Ovary (tissue), 3 donors: ENCODE data around the gene NR1D1.

ENCODE experiments used
- CTCF ChIP-seq, 3 donors: fragments of 450-650 bp in 2 of 3; fragments of 200-600 bp in 1 of 3; IDR thresholded peaks; one replicate each; pipeline versions ENCODE4 v1.5.1 to v1.8.0; 2016 to 2022; ENCODE audit warnings: antibody characterized with exemption in 3 of 3, mild to moderate bottlenecking in 1 of 3
- EP300 ChIP-seq: sonication (generic); formaldehyde crosslinking; IDR thresholded peaks from one replicate; pipeline ENCODE4 v1.6.1; 2017; ENCODE audit warnings: antibody characterized with exemption
- POLR2A ChIP-seq: fragments of 450-650 bp; IDR thresholded peaks from one replicate; pipeline ENCODE4 v1.6.1; 2017; ENCODE audit warnings: antibody characterized with exemption, mild to moderate bottlenecking, moderate library complexity
- donor health status: DM: no; HTN: no; CAD: no.

- TF ChIP-seq CTCF (IDR thresholded peaks at IDR 0.05) (no peak), POLR2A (no peak), EP300 (no peak)
Observed at GRCh38 chr17:40091691-40092397, 8.5 kb downstream of the NR1D1 start.
